Brain microvascular endothelial cell (primary cell): ENCODE data around the gene OGDH.

Experiments
- DNase-seq: peaks from one replicate; pipeline ENCODE4 v3.0.0-alpha.2; 2020
- H3K27ac ChIP-seq: fragments of 250-450 bp; sonication (Bioruptor Pico); 2 replicates; pipeline ENCODE4 v1.5.1; 2020; ENCODE audit warnings: mild to moderate bottlenecking, moderate library complexity
- H3K27me3 ChIP-seq: fragments of 250-450 bp; sonication (Bioruptor Pico); replicated peaks from 2 replicates; pipeline ENCODE4 v1.5.1; 2020; ENCODE audit warnings: mild to moderate bottlenecking
- H3K36me3 ChIP-seq: fragments of 250-450 bp; sonication (Bioruptor Pico); replicated peaks from 2 replicates; pipeline ENCODE4 v1.5.1; 2020; ENCODE audit warnings: mild to moderate bottlenecking
- H3K4me3 ChIP-seq: 2 replicates; pipeline ENCODE4 v1.5.1; 2011; ENCODE audit warnings: low read depth, mild to moderate bottlenecking, control low read depth, low read length, moderate library complexity
- in situ Hi-C: cut with HindIII; loops from 2 replicates; pipeline ENCODE4 v1.10.0; 2017; ENCODE audit warnings: low sequenced_read_pairs, low pct_ligation_motif_present
- TF ChIP-seq, protein P1 (sequence below): IDR thresholded peaks from 2 replicates; pipeline ENCODE4 v1.5.1; 2011; ENCODE audit warnings: low read depth, mild to moderate bottlenecking, moderate library complexity, low read length, control low read depth, inconsistent platforms; ENCODE audit errors: missing control alignments

Gene OGDH

DNA sequence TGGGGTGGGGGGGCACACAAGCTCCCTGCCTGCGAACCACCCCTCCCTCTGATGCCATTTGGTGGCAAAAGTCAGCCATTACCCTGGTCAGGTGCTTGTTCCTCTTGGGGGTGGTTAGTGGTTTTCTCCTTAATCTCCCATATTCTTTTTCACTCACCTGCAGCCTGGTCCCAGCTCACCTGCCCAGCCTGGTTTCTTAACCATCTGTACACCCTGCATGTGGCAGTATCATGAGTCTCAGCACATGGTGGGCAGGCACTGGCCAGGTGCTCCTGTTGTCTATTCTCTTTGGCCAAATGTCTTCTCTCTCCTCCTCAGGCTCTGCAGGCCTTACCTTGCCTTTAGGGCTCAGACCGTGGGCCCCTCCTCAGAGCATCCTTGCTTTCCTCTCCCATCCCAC, 30.5 kb downstream of the OGDH start:
- TF ChIP-seq, protein P1, sequence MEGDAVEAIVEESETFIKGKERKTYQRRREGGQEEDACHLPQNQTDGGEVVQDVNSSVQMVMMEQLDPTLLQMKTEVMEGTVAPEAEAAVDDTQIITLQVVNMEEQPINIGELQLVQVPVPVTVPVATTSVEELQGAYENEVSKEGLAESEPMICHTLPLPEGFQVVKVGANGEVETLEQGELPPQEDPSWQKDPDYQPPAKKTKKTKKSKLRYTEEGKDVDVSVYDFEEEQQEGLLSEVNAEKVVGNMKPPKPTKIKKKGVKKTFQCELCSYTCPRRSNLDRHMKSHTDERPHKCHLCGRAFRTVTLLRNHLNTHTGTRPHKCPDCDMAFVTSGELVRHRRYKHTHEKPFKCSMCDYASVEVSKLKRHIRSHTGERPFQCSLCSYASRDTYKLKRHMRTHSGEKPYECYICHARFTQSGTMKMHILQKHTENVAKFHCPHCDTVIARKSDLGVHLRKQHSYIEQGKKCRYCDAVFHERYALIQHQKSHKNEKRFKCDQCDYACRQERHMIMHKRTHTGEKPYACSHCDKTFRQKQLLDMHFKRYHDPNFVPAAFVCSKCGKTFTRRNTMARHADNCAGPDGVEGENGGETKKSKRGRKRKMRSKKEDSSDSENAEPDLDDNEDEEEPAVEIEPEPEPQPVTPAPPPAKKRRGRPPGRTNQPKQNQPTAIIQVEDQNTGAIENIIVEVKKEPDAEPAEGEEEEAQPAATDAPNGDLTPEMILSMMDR: no peak
- no peaks in the 10 kb centered on the region for H3K36me3 ChIP-seq
- H3K27me3 ChIP-seq: no peaks in the 10 kb centered on the region
- H3K27ac ChIP-seq: no peak overlapping the region
- H3K4me3 ChIP-seq: no peak overlapping the region
- in situ Hi-C loops: no loop called here
- DNase-seq: no peak

DNA sequence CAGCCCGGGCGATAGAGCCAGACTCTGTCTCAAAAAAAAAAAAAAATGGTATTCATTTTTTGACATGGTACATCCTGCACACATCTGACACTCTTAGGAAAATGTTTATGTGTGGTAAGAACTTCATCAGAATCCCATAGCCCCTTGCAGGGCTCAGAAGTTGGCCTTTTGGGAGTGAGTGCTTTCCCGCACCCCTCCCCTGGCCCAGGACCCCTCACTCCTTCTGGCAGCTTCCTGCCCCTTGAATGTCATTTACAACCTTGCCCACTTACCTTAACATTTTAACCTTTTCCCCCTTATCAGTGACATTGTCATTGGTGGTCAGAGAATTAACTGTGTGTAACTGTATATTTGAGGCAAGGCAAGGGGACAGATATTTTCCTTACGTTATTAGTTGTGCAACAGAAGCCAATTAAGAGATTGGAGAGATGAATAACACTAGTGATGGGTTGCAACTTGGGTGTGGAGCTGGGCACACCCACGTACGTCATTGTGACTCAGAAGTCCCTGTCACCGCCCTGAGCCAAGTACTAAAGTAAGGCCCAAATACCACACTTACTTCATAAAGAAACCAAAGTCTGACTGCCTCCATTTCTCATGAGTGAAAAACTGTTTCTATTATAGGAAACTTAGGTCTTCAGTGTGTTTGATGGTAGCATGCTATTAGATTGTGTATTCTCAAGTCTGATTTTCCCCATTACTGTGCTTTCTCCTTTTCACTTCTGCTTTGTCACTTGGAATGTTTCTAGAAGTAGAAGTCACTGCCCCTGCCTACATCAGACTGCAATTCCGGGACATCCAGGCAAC, 31.6 kb downstream of the OGDH start:
- peak; percentile 81 for DNase-seq
- in situ Hi-C loops: no loop called here

GRCh38 chr7:44638611-44639557, 32.5 kb downstream of the OGDH start:
- no peak overlapping the region for H3K4me3 ChIP-seq
- in situ Hi-C loops: no loop called here
- peak; percentile 57 for DNase-seq

More for the DNA sequence above, 31.6 kb downstream of the OGDH start:
- H3K27ac ChIP-seq: peak overlapping the region; percentile 80
- no peaks in the 10 kb centered on the region for H3K27me3 ChIP-seq
- H3K4me3 ChIP-seq: no peak overlapping the region
- TF ChIP-seq, protein P1: no peak
- H3K36me3 ChIP-seq: no peaks in the 10 kb centered on the region

GRCh38 chr7:44639671-44640321, 33.4 kb downstream of the OGDH start:
- no peaks in the 10 kb centered on the region for H3K27me3 ChIP-seq
- DNase-seq: peak; percentile 85
- TF ChIP-seq, protein P1: no peak
- H3K36me3 ChIP-seq: no peaks in the 10 kb centered on the region
- in situ Hi-C loops: no loop called here
- no peak overlapping the region for H3K4me3 ChIP-seq
- H3K27ac ChIP-seq: peak overlapping the region; percentile 80

More at GRCh38 chr7:44638611-44639557, 32.5 kb downstream of the OGDH start:
- Histone ChIP-seq H3K27ac (peak overlapping the region; percentile 80), H3K36me3 (no peaks in the 10 kb centered on the region), H3K27me3 (no peaks in the 10 kb centered on the region)
- TF ChIP-seq, protein P1: no peak

DNA sequence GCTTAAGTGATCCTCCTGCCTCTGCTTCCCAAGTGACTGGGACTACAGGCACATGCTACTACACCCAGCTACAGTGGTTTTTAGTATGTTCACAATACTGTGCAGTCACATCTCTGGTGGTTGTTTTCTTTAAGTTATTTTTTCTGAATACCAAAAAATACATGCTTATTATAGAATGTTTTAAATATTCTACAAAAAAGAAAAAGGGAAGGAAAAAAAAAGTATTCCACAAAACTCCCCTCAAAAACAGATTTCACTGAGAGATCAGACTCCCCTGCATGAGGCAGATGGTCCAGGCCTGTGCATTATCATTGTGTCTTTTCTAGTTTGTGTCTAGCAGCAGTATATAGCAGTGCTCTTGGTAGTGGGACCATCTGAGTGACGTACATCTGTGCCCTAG, 36.8 kb downstream of the OGDH start:
- Histone ChIP-seq H3K27ac (no peak overlapping the region), H3K27me3 (no peaks in the 10 kb centered on the region), H3K36me3 (peaks cover 4% of the 10 kb centered on the region), H3K4me3 (no peak overlapping the region)
- no peak for DNase-seq
- in situ Hi-C loops: no loop called here
- TF ChIP-seq, protein P1: no peak
